T-helper 2 cell treated with Interferon-gamma antibody and Interleukin-4, amounts not matched to agents 5 μg/mL and 100 μg/mL, for 36 hours (primary cell): ENCODE data around the gene GRM4.
"Not testable (repeated sequence)": the region's sequence is repeated elsewhere in the genome, so short reads cannot be mapped to it uniquely, and the experiment has no call there.

Experiments
- DNase-seq: peaks from one replicate; pipeline ENCODE4 v3.0.0; 2021; ENCODE audit warnings: low spot score
- H3K27ac Mint-ChIP-seq: one replicate; pipeline ENCODE4 v1.8.0; 2021; ENCODE audit warnings: mild to moderate bottlenecking, mixed read lengths
- H3K27me3 Mint-ChIP-seq: one replicate; pipeline ENCODE4 v1.8.0; 2021; ENCODE audit warnings: low read depth, mixed read lengths
- H3K36me3 Mint-ChIP-seq: one replicate; pipeline ENCODE4 v1.8.0; 2021; ENCODE audit warnings: low read depth, mixed read lengths
- H3K4me1 Mint-ChIP-seq: one replicate; pipeline ENCODE4 v1.8.0; 2021; ENCODE audit warnings: low read depth, mixed read lengths
- H3K4me3 Mint-ChIP-seq: one replicate; pipeline ENCODE4 v1.8.0; 2022; ENCODE audit warnings: mild to moderate bottlenecking, moderate library complexity, mixed read lengths
- H3K9me3 Mint-ChIP-seq: one replicate; pipeline ENCODE4 v1.8.0; 2021; ENCODE audit warnings: mixed read lengths

The GRM4 gene

GRCh38 chr6:34016573-34016972 lies 129.3 kb downstream of the GRM4 start:
- H3K4me1 Mint-ChIP-seq, H3K36me3 Mint-ChIP-seq, H3K9me3 Mint-ChIP-seq, DNase-seq, H3K27me3 Mint-ChIP-seq, H3K4me3 Mint-ChIP-seq, H3K27ac Mint-ChIP-seq: not testable (repeated sequence)

DNA sequence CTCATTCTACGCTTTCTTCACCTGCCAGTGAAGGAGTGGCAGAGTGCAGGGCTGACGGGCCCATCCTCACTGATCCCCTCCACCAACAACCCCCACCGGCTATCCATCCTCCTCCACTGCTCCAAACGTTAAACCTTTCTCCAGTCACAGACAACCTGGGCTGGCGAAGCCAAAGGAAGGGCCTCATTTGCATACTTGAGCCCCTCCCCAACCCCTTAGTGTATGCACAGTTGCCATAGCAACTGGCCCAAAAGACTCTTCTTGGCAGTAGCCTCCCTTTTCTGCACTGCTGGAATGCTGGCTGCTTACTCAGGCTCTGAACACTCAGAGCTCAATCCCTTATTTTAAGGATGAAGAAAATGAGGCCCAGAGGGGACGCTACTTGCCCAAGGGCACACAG lies 130.3 kb downstream of the GRM4 start:
- Mint-ChIP-seq H3K27me3 (peaks cover 1% of the 10 kb centered on the region), H3K9me3 (no peaks in the 10 kb centered on the region), H3K4me1 (no peaks in the 10 kb centered on the region), H3K36me3 (no peaks in the 10 kb centered on the region), H3K4me3 (no peak overlapping the region), H3K27ac (no peak overlapping the region)
- DNase-seq, result no peak

DNA sequence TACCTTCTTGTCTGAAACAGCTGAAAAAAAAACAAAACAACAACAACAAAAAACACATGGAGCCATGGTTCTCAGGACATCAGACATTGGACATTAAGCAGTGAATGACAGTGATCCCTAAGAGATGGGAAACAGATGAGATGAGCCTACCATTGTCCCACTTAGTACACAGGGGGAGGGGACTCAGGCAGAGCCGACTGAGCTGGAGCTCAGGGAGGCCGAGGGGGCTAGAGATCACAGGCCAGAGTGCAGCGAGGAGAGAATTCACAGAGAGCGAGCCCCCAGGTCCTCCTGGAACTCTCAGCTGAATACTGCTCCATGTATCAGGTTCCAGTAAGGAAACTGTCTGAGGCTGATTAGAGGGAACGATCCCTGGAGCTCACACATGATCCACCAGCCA lies 134.6 kb downstream of the GRM4 start:
- H3K4me1 Mint-ChIP-seq, result no peaks in the 10 kb centered on the region
- no peaks in the 10 kb centered on the region for H3K9me3 Mint-ChIP-seq

GRCh38 chr6:34005901-34006531 lies 139.9 kb downstream of the GRM4 start:
- no peak overlapping the region for H3K4me3 Mint-ChIP-seq
- no peaks in the 10 kb centered on the region for H3K4me1 Mint-ChIP-seq
- peaks cover 4% of the 10 kb centered on the region for H3K9me3 Mint-ChIP-seq
- peaks cover 17% of the 10 kb centered on the region for H3K27me3 Mint-ChIP-seq
- no peaks in the 10 kb centered on the region for H3K36me3 Mint-ChIP-seq
- H3K27ac Mint-ChIP-seq, result no peak overlapping the region
- DNase-seq, result no peak

More for the DNA sequence above, 134.6 kb downstream of the GRM4 start:
- H3K27me3 Mint-ChIP-seq, result peaks cover 10% of the 10 kb centered on the region
- no peaks in the 10 kb centered on the region for H3K36me3 Mint-ChIP-seq
- DNase-seq, result no peak
- H3K27ac Mint-ChIP-seq, result no peak overlapping the region
- H3K4me3 Mint-ChIP-seq, result no peak overlapping the region

- Mint-ChIP-seq H3K4me1 (no peaks in the 10 kb centered on the region), H3K36me3 (no peaks in the 10 kb centered on the region), H3K27me3 (peaks cover 9% of the 10 kb centered on the region), H3K9me3 (peaks cover 4% of the 10 kb centered on the region), H3K4me3 (no peak overlapping the region), H3K27ac (no peak overlapping the region)
- no peak for DNase-seq
Observed at GRCh38 chr6:34004706-34005105, 141.2 kb downstream of the GRM4 start.

GRCh38 chr6:34003962-34004361 lies 141.9 kb downstream of the GRM4 start:
- H3K36me3 Mint-ChIP-seq, result no peaks in the 10 kb centered on the region
- H3K4me3 Mint-ChIP-seq, result no peak overlapping the region
- H3K4me1 Mint-ChIP-seq, result no peaks in the 10 kb centered on the region
- H3K27me3 Mint-ChIP-seq, result peaks cover 7% of the 10 kb centered on the region
- no peak for DNase-seq
- H3K27ac Mint-ChIP-seq, result no peak overlapping the region
- peaks cover 4% of the 10 kb centered on the region for H3K9me3 Mint-ChIP-seq

DNA sequence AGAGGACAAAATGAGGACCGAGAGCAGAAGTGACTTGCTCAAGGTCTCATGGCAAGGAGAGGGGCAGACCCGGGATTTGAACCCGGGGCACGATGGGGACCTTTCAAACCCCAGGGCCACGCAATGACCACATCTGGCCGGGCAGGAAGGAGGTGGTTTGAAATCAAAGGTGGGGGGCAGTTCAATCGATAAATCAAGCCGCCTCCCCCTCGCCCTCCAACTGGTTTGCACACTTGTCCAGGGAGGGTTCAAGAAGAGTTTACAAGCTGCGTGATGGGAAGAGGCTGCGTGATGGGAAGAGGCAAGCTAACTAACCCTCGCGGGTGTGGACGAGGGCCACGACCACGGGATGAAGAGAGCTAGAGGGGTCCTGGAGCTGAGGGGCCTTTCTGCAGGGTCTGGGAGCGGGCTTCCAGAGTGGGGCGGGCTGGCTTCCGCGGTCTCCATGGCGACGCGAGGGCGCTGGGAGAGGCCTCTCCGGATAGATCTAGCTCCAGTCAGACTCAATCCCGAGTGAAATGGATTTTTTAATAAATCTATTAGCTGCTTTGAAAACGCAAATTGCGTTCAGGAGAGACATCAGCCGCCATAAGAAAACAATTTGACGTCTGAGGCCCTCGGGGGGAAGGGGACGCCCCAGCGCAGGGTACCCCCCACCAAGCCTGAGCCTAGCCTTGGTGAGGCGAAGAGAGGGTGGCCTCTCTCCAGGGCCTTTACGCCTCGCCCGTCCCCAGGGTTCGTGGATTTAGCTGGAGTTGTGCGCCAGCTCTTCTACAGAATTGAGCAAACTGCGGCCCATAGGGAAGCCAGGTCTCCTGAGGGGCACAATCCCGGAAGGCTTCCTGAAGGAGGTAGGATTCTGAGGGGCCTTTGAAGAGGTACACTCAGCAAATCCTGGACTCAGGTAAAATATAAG lies 143.9 kb downstream of the GRM4 start:
- Mint-ChIP-seq H3K27ac (no peak overlapping the region), H3K4me1 (no peaks in the 10 kb centered on the region), H3K9me3 (peaks cover 4% of the 10 kb centered on the region), H3K36me3 (no peaks in the 10 kb centered on the region), H3K4me3 (no peak overlapping the region), H3K27me3 (peaks cover 9% of the 10 kb centered on the region)
- no peak for DNase-seq

DNA sequence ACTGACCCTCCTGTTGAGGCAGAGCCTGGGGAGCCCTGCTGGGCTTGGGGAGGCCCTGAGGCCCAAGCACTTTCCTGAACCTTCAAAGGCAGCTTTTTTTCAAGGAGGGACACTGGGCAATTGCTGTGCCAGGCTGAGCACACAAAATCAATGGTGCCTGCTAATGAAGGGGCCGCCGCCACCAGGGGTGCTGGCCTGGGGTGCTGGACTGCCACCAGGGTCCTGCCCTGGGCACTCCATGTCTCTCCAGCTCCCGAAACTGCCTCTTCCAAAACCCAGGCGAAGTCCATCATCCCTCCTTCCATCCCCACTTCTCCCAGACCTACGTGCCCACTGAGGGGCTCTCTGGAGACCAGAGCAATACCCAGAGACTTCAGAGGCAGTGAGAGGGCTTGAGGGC lies 145.6 kb downstream of the GRM4 start:
- H3K36me3 Mint-ChIP-seq, result no peaks in the 10 kb centered on the region
- no peaks in the 10 kb centered on the region for H3K4me1 Mint-ChIP-seq
- DNase-seq, result no peak
- H3K9me3 Mint-ChIP-seq, result peaks cover 4% of the 10 kb centered on the region
- no peak overlapping the region for H3K27ac Mint-ChIP-seq
- H3K27me3 Mint-ChIP-seq, result peaks cover 11% of the 10 kb centered on the region
- H3K4me3 Mint-ChIP-seq, result no peak overlapping the region

DNA sequence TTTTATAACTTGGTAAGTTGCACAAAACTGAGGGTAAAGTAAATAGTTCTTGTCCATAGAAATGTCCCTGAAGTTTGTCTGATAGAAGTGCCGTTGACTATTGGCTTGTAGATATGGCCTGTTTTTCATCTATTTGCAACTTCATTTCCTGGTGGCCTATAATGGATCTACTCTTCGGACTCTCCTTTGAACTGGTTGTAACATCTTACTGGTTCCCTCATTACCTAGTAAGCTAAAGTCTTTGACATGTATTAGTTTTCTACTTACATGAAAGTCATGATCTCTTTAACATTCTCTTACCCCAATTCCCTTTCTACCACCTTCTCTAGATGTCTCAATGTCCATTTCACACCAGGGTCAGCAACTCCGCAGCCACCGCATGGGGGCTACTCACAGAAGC lies 146.3 kb downstream of the GRM4 start:
- no peak overlapping the region for H3K4me3 Mint-ChIP-seq
- H3K27ac Mint-ChIP-seq, result no peak overlapping the region

DNA sequence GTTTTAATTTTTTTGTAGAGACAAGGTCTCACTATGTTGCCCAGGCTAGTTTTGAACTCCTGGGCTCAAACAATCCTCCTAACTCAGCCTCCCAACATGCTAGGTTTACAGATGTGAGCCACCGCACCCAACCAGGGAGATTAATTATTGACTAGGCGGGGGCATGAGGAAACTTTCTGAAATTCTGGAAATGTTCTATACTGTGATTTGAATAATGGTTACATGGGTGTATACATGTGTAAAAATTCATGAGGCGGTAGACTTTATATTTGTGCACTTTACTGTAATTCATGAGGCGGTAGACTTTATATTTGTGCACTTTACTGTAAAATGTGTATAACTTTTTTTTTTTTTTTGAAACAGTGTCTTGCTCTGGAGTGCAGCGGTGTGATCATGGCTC lies 147.2 kb downstream of the GRM4 start:
- Mint-ChIP-seq H3K36me3 (no peaks in the 10 kb centered on the region), H3K4me3 (no peak overlapping the region), H3K27ac (no peak overlapping the region), H3K27me3 (peaks cover 14% of the 10 kb centered on the region), H3K9me3 (no peaks in the 10 kb centered on the region), H3K4me1 (no peaks in the 10 kb centered on the region)
- DNase-seq, result no peak

More for the DNA sequence above, 146.3 kb downstream of the GRM4 start:
- peaks cover 11% of the 10 kb centered on the region for H3K27me3 Mint-ChIP-seq
- peaks cover 4% of the 10 kb centered on the region for H3K9me3 Mint-ChIP-seq
- no peaks in the 10 kb centered on the region for H3K36me3 Mint-ChIP-seq
- DNase-seq, result no peak
- H3K4me1 Mint-ChIP-seq, result no peaks in the 10 kb centered on the region

- H3K4me3 Mint-ChIP-seq, result no peak overlapping the region
- no peak overlapping the region for H3K27ac Mint-ChIP-seq
- H3K9me3 Mint-ChIP-seq, result no peaks in the 10 kb centered on the region
- H3K27me3 Mint-ChIP-seq, result peaks cover 14% of the 10 kb centered on the region
- no peak for DNase-seq
- no peaks in the 10 kb centered on the region for H3K36me3 Mint-ChIP-seq
- no peaks in the 10 kb centered on the region for H3K4me1 Mint-ChIP-seq
Observed at GRCh38 chr6:33997265-33997664, 148.6 kb downstream of the GRM4 start.

- Mint-ChIP-seq H3K4me3 (no peak overlapping the region), H3K4me1 (no peaks in the 10 kb centered on the region), H3K27me3 (peaks cover 11% of the 10 kb centered on the region), H3K36me3 (no peaks in the 10 kb centered on the region), H3K27ac (no peak overlapping the region), H3K9me3 (no peaks in the 10 kb centered on the region)
- no peak for DNase-seq
Observed at GRCh38 chr6:33996120-33996475, 149.8 kb downstream of the GRM4 start.

DNA sequence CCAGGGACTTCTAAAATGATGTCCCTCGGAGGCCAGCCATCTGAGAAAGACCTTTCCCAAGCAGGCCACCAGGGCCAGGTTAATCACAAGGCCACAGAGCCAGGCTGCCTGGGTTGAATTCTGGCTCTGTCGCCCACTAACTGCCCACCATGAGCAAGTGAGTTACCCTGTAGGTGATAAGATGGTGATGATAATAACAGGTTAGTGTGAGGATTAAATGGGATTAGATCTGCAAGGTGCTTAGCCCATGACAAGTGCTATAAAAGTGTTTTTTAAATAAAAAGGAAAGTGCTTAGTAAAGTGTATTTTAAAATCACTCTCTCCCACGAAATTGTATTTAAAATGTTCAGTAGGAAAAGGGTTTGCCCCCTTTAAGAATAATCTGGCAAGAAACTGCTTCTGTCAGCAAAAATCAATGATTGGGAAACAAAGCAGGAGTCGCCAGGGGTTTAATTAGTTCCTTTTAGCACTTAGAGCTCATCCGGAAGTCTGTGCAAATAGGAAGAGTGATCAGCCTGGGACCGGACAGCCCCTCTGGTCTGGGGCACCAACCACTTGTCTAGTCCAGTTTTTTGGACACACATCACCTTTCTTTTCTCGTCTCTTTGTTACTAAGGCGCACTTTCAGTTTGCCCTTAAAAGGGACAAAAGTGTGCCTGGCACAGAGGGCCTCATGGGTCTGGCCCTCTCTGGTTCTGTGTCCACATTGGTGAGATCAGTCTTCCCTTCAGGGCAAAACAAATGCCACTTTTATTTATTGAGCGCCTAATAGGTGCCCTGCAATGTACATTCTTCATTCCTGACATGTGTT lies 150.4 kb downstream of the GRM4 start:
- no peaks in the 10 kb centered on the region for H3K4me1 Mint-ChIP-seq
- H3K27ac Mint-ChIP-seq, result no peak overlapping the region

More for the DNA sequence above, 150.4 kb downstream of the GRM4 start:
- Mint-ChIP-seq H3K36me3 (no peaks in the 10 kb centered on the region), H3K4me3 (no peak overlapping the region), H3K27me3 (peaks cover 11% of the 10 kb centered on the region), H3K9me3 (no peaks in the 10 kb centered on the region)
- DNase-seq, result no peak
